Measurements from ENCODE around the gene ANKRD18B. TPM values are rescaled to one million over a fixed set of nuclear protein-coding genes. Genes with fewer than 3 reads are reported as not detected.
"Not testable (repeated sequence)": the region's sequence is repeated elsewhere in the genome, so short reads cannot be mapped to it uniquely, and the experiment has no call there.

Gene ANKRD18B
- total RNA-seq, 4 donors from 2014 or later, result not detected

- no peak for DNase-seq
- in situ Hi-C loops (cut with MboI; ENCODE audit: low pct_ligation_motif_present in 1 of 4, low pct_unique_long_range_greater_than_20kb in 1 of 4, low sequenced_read_pairs in 3 of 4) (no loop called here), intact Hi-C loops (cut with DNase I; ENCODE audit: low total_unique reads) (no loop called here)
- no peaks in the 10 kb centered on the region for H3K36me3 ChIP-seq
- WGBS, 2 donors (ENCODE audit: low coverage in 1 of 2), result 90% methylated on average over 6 of the region's 6 CpGs; no CpG with 5 or more reads in 1 of the 2 donors
- no peak overlapping the region for H3K27ac ChIP-seq
- H3K27me3 ChIP-seq, result no peaks in the 10 kb centered on the region
- H3K4me1 ChIP-seq, result no peaks in the 10 kb centered on the region
- H3K4me3 ChIP-seq, result no peak overlapping the region
- no peaks in the 10 kb centered on the region for H3K9me3 ChIP-seq
- TF ChIP-seq POLR2A (IDR thresholded peaks at IDR 0.05) (no peak), POLR2AphosphoS5 (IDR thresholded peaks at IDR 0.05) (no peak), EP300 (IDR thresholded peaks at IDR 0.05; ENCODE audit: low read depth) (no peak), CTCF (IDR thresholded peaks at IDR 0.05) (no peak)
Observed at GRCh38 chr9:33480976-33481375, 43.1 kb upstream of the ANKRD18B start.

- H3K36me3 ChIP-seq; H3K4me1 ChIP-seq; H3K27me3 ChIP-seq; DNase-seq; H3K9me3 ChIP-seq; H3K27ac ChIP-seq; intact Hi-C loops (cut with DNase I; ENCODE audit: low total_unique reads); H3K4me3 ChIP-seq; in situ Hi-C loops (cut with MboI; ENCODE audit: low pct_ligation_motif_present in 1 of 4, low pct_unique_long_range_greater_than_20kb in 1 of 4, low sequenced_read_pairs in 3 of 4): not testable (repeated sequence)
Observed at GRCh38 chr9:33485312-33485711, 38.7 kb upstream of the ANKRD18B start.

- H3K4me3 ChIP-seq, result no peak overlapping the region
- TF ChIP-seq EP300 (IDR thresholded peaks at IDR 0.05; ENCODE audit: low read depth), result no peak
- no peak for TF ChIP-seq POLR2AphosphoS5 (IDR thresholded peaks at IDR 0.05)
- no peak for TF ChIP-seq CTCF (IDR thresholded peaks at IDR 0.05)
- no peak for TF ChIP-seq POLR2A (IDR thresholded peaks at IDR 0.05)
- no peaks in the 10 kb centered on the region for H3K36me3 ChIP-seq
- no peak for DNase-seq
- no peaks in the 10 kb centered on the region for H3K9me3 ChIP-seq
- H3K27me3 ChIP-seq, result no peaks in the 10 kb centered on the region
- no peaks in the 10 kb centered on the region for H3K4me1 ChIP-seq
- H3K27ac ChIP-seq, result no peak overlapping the region
- 61 to 72% methylated on average over 2 of the region's 2 CpGs for WGBS, 2 donors (ENCODE audit: low coverage in 1 of 2)
- in situ Hi-C loops (cut with MboI; ENCODE audit: low pct_ligation_motif_present in 1 of 4, low pct_unique_long_range_greater_than_20kb in 1 of 4, low sequenced_read_pairs in 3 of 4), result no loop called here
- intact Hi-C loops (cut with DNase I; ENCODE audit: low total_unique reads), result no loop called here
Observed at GRCh38 chr9:33489066-33489465, 35.0 kb upstream of the ANKRD18B start.

GRCh38 chr9:33493819-33494218, 30.2 kb upstream of the ANKRD18B start:
- H3K4me1 ChIP-seq; intact Hi-C loops (cut with DNase I; ENCODE audit: low total_unique reads); H3K9me3 ChIP-seq; H3K27ac ChIP-seq; DNase-seq; in situ Hi-C loops (cut with MboI; ENCODE audit: low pct_ligation_motif_present in 1 of 4, low pct_unique_long_range_greater_than_20kb in 1 of 4, low sequenced_read_pairs in 3 of 4); H3K36me3 ChIP-seq; H3K4me3 ChIP-seq; H3K27me3 ChIP-seq: not testable (repeated sequence)
- 52 to 63% methylated on average over 2 of the region's 2 CpGs for WGBS, 2 donors (ENCODE audit: low coverage in 1 of 2)

- no peak for DNase-seq
- H3K27ac ChIP-seq, result no peak overlapping the region
- peak in 1 of 5 experiments; percentile 10 for TF ChIP-seq CTCF (IDR thresholded peaks at IDR 0.05)
- no peak for TF ChIP-seq POLR2A (IDR thresholded peaks at IDR 0.05)
- H3K4me1 ChIP-seq, result no peaks in the 10 kb centered on the region
- H3K27me3 ChIP-seq, result no peaks in the 10 kb centered on the region
- in situ Hi-C loops (cut with MboI; ENCODE audit: low pct_ligation_motif_present in 1 of 4, low pct_unique_long_range_greater_than_20kb in 1 of 4, low sequenced_read_pairs in 3 of 4) (no loop called here), intact Hi-C loops (cut with DNase I; ENCODE audit: low total_unique reads) (no loop called here)
- no peaks in the 10 kb centered on the region for H3K9me3 ChIP-seq
- no peak overlapping the region for H3K4me3 ChIP-seq
- no peaks in the 10 kb centered on the region for H3K36me3 ChIP-seq
- 71 to 91% methylated on average over 1 of the region's 1 CpG for WGBS, 2 donors (ENCODE audit: low coverage in 1 of 2)
Observed at GRCh38 chr9:33498387-33498786, 25.7 kb upstream of the ANKRD18B start.

All from transverse colon (tissue), 4 donors.